Measurements from ENCODE around the gene NPIPB4.
"Not testable (repeated sequence)": the region's sequence is repeated elsewhere in the genome, so short reads cannot be mapped to it uniquely, and the experiment has no call there.

The NPIPB4 gene

GRCh38 chr16:21826067-21826706 lies 31.4 kb downstream of the NPIPB4 start:
- not testable (repeated sequence) for H3K23ac ChIP-seq (ENCODE audit: low read depth, low read length, poor library complexity); H3K36me3 ChIP-seq (replicated peaks in 1 of 2; ENCODE audit: control insufficient read depth in 2 of 2, insufficient read depth in 2 of 2, low read length in 2 of 2); H2AFZ ChIP-seq (ENCODE audit: low read length); H3K4ac ChIP-seq (ENCODE audit: low read length); H4K91ac ChIP-seq (ENCODE audit: low read depth, low read length, poor library complexity); H2BK15ac ChIP-seq (ENCODE audit: low read length); H3K79me1 ChIP-seq (ENCODE audit: low read depth, low read length); H2AK5ac ChIP-seq (ENCODE audit: low read depth, low read length); H3K4me3 ChIP-seq (ENCODE audit: low read length in 2 of 2); H2BK5ac ChIP-seq (ENCODE audit: low read length); H3K18ac ChIP-seq (ENCODE audit: low read length); H3K27me3 ChIP-seq (ENCODE audit: control insufficient read depth in 3 of 3, insufficient read depth in 3 of 3, low read depth in 1 of 3, low read length in 3 of 3); H3K27ac ChIP-seq (replicated peaks; ENCODE audit: low read length); H3K4me1 ChIP-seq (ENCODE audit: control insufficient read depth in 2 of 2, insufficient read depth in 1 of 2, low read depth in 1 of 2, low read length in 2 of 2); DNase-seq (ENCODE audit: low spot score); H3K9me3 ChIP-seq (replicated peaks in 1 of 2; ENCODE audit: control insufficient read depth in 2 of 2, insufficient read depth in 1 of 2, low read depth in 1 of 2, low read length in 2 of 2); H2BK120ac ChIP-seq (ENCODE audit: low read depth, low read length); H3K9ac ChIP-seq (ENCODE audit: low read depth, low read length, poor library complexity); H3K14ac ChIP-seq (ENCODE audit: low read length); H2BK12ac ChIP-seq (ENCODE audit: low read length); H3K4me2 ChIP-seq (ENCODE audit: insufficient read depth, low read length, poor library complexity, severe bottlenecking); H4K8ac ChIP-seq (ENCODE audit: low read depth, low read length)
- WGBS, 2 donors (ENCODE audit: extremely low coverage in 2 of 2, insufficient read length in 2 of 2, insufficient replicate concordance in 1 of 2): no CpG with 5 or more reads among the region's 5 CpGs

- not testable (repeated sequence) for H3K27ac ChIP-seq (replicated peaks; ENCODE audit: low read length); H2BK12ac ChIP-seq (ENCODE audit: low read length); H2AK5ac ChIP-seq (ENCODE audit: low read depth, low read length); H4K8ac ChIP-seq (ENCODE audit: low read depth, low read length); H2AFZ ChIP-seq (ENCODE audit: low read length); H3K36me3 ChIP-seq (replicated peaks in 1 of 2; ENCODE audit: control insufficient read depth in 2 of 2, insufficient read depth in 2 of 2, low read length in 2 of 2); H2BK15ac ChIP-seq (ENCODE audit: low read length); H3K27me3 ChIP-seq (ENCODE audit: control insufficient read depth in 3 of 3, insufficient read depth in 3 of 3, low read depth in 1 of 3, low read length in 3 of 3); H3K9me3 ChIP-seq (replicated peaks in 1 of 2; ENCODE audit: control insufficient read depth in 2 of 2, insufficient read depth in 1 of 2, low read depth in 1 of 2, low read length in 2 of 2); H3K4me3 ChIP-seq (ENCODE audit: low read length in 2 of 2); H2BK5ac ChIP-seq (ENCODE audit: low read length); H3K4ac ChIP-seq (ENCODE audit: low read length); DNase-seq (ENCODE audit: low spot score); H3K14ac ChIP-seq (ENCODE audit: low read length); H3K23ac ChIP-seq (ENCODE audit: low read depth, low read length, poor library complexity); H3K4me2 ChIP-seq (ENCODE audit: insufficient read depth, low read length, poor library complexity, severe bottlenecking); H4K91ac ChIP-seq (ENCODE audit: low read depth, low read length, poor library complexity); H3K18ac ChIP-seq (ENCODE audit: low read length); H2BK120ac ChIP-seq (ENCODE audit: low read depth, low read length); H3K79me1 ChIP-seq (ENCODE audit: low read depth, low read length); H3K4me1 ChIP-seq (ENCODE audit: control insufficient read depth in 2 of 2, insufficient read depth in 1 of 2, low read depth in 1 of 2, low read length in 2 of 2); H3K9ac ChIP-seq (ENCODE audit: low read depth, low read length, poor library complexity)
- WGBS, 2 donors (ENCODE audit: extremely low coverage in 2 of 2, insufficient read length in 2 of 2, insufficient replicate concordance in 1 of 2): no CpG with 5 or more reads among the region's 4 CpGs
Measured at GRCh38 chr16:21825526-21825925, 32.0 kb downstream of the NPIPB4 start.

- not testable (repeated sequence) for H3K27ac ChIP-seq (replicated peaks; ENCODE audit: low read length); H2AK5ac ChIP-seq (ENCODE audit: low read depth, low read length); H3K27me3 ChIP-seq (ENCODE audit: control insufficient read depth in 3 of 3, insufficient read depth in 3 of 3, low read depth in 1 of 3, low read length in 3 of 3); H2AFZ ChIP-seq (ENCODE audit: low read length); H3K23ac ChIP-seq (ENCODE audit: low read depth, low read length, poor library complexity); DNase-seq (ENCODE audit: low spot score); H3K36me3 ChIP-seq (replicated peaks in 1 of 2; ENCODE audit: control insufficient read depth in 2 of 2, insufficient read depth in 2 of 2, low read length in 2 of 2); H3K18ac ChIP-seq (ENCODE audit: low read length); H3K79me1 ChIP-seq (ENCODE audit: low read depth, low read length); H4K91ac ChIP-seq (ENCODE audit: low read depth, low read length, poor library complexity); H3K4me3 ChIP-seq (ENCODE audit: low read length in 2 of 2); H2BK5ac ChIP-seq (ENCODE audit: low read length); H3K9me3 ChIP-seq (replicated peaks in 1 of 2; ENCODE audit: control insufficient read depth in 2 of 2, insufficient read depth in 1 of 2, low read depth in 1 of 2, low read length in 2 of 2); H3K4ac ChIP-seq (ENCODE audit: low read length); H3K4me2 ChIP-seq (ENCODE audit: insufficient read depth, low read length, poor library complexity, severe bottlenecking); H2BK12ac ChIP-seq (ENCODE audit: low read length); H3K4me1 ChIP-seq (ENCODE audit: control insufficient read depth in 2 of 2, insufficient read depth in 1 of 2, low read depth in 1 of 2, low read length in 2 of 2); H3K9ac ChIP-seq (ENCODE audit: low read depth, low read length, poor library complexity); H2BK120ac ChIP-seq (ENCODE audit: low read depth, low read length); H3K14ac ChIP-seq (ENCODE audit: low read length); H2BK15ac ChIP-seq (ENCODE audit: low read length); H4K8ac ChIP-seq (ENCODE audit: low read depth, low read length)
- WGBS, 2 donors (ENCODE audit: extremely low coverage in 2 of 2, insufficient read length in 2 of 2, insufficient replicate concordance in 1 of 2): no CpG with 5 or more reads among the region's 3 CpGs
Measured at GRCh38 chr16:21823258-21823657, 34.3 kb downstream of the NPIPB4 start.

- not testable (repeated sequence) for H2BK5ac ChIP-seq (ENCODE audit: low read length); H3K4me1 ChIP-seq (ENCODE audit: control insufficient read depth in 2 of 2, insufficient read depth in 1 of 2, low read depth in 1 of 2, low read length in 2 of 2); H2BK120ac ChIP-seq (ENCODE audit: low read depth, low read length); H3K18ac ChIP-seq (ENCODE audit: low read length); H3K27me3 ChIP-seq (ENCODE audit: control insufficient read depth in 3 of 3, insufficient read depth in 3 of 3, low read depth in 1 of 3, low read length in 3 of 3); H2BK12ac ChIP-seq (ENCODE audit: low read length); H3K23ac ChIP-seq (ENCODE audit: low read depth, low read length, poor library complexity); H3K4me2 ChIP-seq (ENCODE audit: insufficient read depth, low read length, poor library complexity, severe bottlenecking); H2AK5ac ChIP-seq (ENCODE audit: low read depth, low read length); DNase-seq (ENCODE audit: low spot score); H2BK15ac ChIP-seq (ENCODE audit: low read length); H4K91ac ChIP-seq (ENCODE audit: low read depth, low read length, poor library complexity); H4K8ac ChIP-seq (ENCODE audit: low read depth, low read length); H3K9ac ChIP-seq (ENCODE audit: low read depth, low read length, poor library complexity); H3K27ac ChIP-seq (replicated peaks; ENCODE audit: low read length); H3K14ac ChIP-seq (ENCODE audit: low read length); H3K79me1 ChIP-seq (ENCODE audit: low read depth, low read length); H3K4ac ChIP-seq (ENCODE audit: low read length); H3K9me3 ChIP-seq (replicated peaks in 1 of 2; ENCODE audit: control insufficient read depth in 2 of 2, insufficient read depth in 1 of 2, low read depth in 1 of 2, low read length in 2 of 2); H3K36me3 ChIP-seq (replicated peaks in 1 of 2; ENCODE audit: control insufficient read depth in 2 of 2, insufficient read depth in 2 of 2, low read length in 2 of 2)
- no CpG with 5 or more reads among the region's 15 CpGs for WGBS, 2 donors (ENCODE audit: extremely low coverage in 2 of 2, insufficient read length in 2 of 2, insufficient replicate concordance in 1 of 2)
- Histone ChIP-seq H2AFZ (ENCODE audit: low read length) (peak overlapping the region; percentile 90), H3K4me3 (ENCODE audit: low read length in 2 of 2) (peak overlapping the region; percentile 51 to 89)
Measured at GRCh38 chr16:21820908-21821465, 36.6 kb downstream of the NPIPB4 start.
